Right atrium auricular region (tissue), 2 donors: ENCODE data around the gene CRIM1. TPM values are rescaled to one million over a fixed set of nuclear protein-coding genes. Genes with fewer than 3 reads are reported as not detected.

Experiments
- DNase-seq: peaks from one replicate; pipeline ENCODE4 v3.0.0-alpha.2; 2019; ENCODE audit warnings: low spot score
- H3K27ac ChIP-seq, 2 donors: fragments of 200-600 bp; sonication (generic); 1 replicate in 1 of 2; 2 replicates in 1 of 2; pipeline ENCODE4 v1.5.1; 2016 to 2019
- H3K27me3 ChIP-seq, 2 donors: fragments of 200-600 bp; sonication (generic); one replicate each; pipeline versions ENCODE4 v1.5.1 to v1.6.0; 2017 to 2019
- H3K36me3 ChIP-seq: fragments of 200-600 bp; sonication (generic); one replicate; pipeline ENCODE4 v1.5.1; 2016
- H3K4me1 ChIP-seq, 2 donors: fragments of 200-600 bp; sonication (generic); one replicate each; pipeline versions ENCODE4 v1.5.1 to v1.6.0; 2017 to 2019
- H3K4me3 ChIP-seq, 2 donors: fragments of 200-600 bp; sonication (generic); 1 replicate in 1 of 2; 2 replicates in 1 of 2; pipeline ENCODE4 v1.5.1; 2017 to 2019; ENCODE audit warnings: mild to moderate bottlenecking in 1 of 2, moderate library complexity in 1 of 2
- H3K9me3 ChIP-seq, 2 donors: fragments of 200-600 bp; sonication (generic); one replicate each; pipeline ENCODE4 v1.5.1; 2019
- CTCF ChIP-seq, 2 donors: fragments of 200-600 bp; sonication (generic); IDR thresholded peaks; one replicate each; pipeline ENCODE4 v1.5.1; 2019; ENCODE audit warnings: antibody characterized with exemption in 2 of 2
- total RNA-seq, 2 donors: library from RNA; depleted of rRNA; stranded (reverse); fragments of >200 nt; gene quantifications; one replicate each; pipeline ENCODE4 v1.1.0, GENCODE V29; 2016

The CRIM1 gene
- total RNA-seq, 2 donors from 2014 or later: 49.1 to 71.3 TPM

DNA sequence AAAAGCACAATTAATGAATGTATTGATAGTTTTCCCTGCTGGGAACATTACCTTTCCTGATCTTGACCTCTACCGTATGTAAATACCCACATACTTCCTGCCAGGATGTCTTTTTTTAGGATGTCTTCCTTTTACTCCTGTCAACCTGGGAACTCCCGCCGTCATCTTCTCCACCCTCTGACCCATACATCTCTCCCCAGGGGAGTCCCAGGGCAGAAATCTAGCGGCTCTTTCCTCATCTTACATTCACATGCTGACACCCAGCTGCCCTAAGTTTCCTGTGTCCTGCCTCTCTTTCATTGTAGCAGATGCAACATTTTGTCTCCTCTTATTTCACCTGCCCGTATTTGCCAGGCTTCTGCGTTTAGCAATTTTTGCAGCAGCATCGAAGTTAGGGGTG lies 107.8 kb downstream of the CRIM1 start:
- DNase-seq: no peak
- no peak overlapping the region for H3K27ac ChIP-seq
- no peak for TF ChIP-seq CTCF (IDR thresholded peaks at IDR 0.05)
- H3K9me3 ChIP-seq: no peaks in the 10 kb centered on the region
- H3K4me1 ChIP-seq: peaks cover 0 to 18% of the 10 kb centered on the region in 2 donors
- no peak overlapping the region for H3K4me3 ChIP-seq
- H3K36me3 ChIP-seq: peaks cover under 1% of the 10 kb centered on the region
- no peaks in the 10 kb centered on the region for H3K27me3 ChIP-seq

- Histone ChIP-seq H3K4me3 (no peak overlapping the region), H3K27me3 (no peaks in the 10 kb centered on the region), H3K27ac (no peak overlapping the region), H3K9me3 (no peaks in the 10 kb centered on the region), H3K4me1 (peaks cover 0 to 26% of the 10 kb centered on the region in 2 donors), H3K36me3 (peaks cover 4% of the 10 kb centered on the region)
- no peak for TF ChIP-seq CTCF (IDR thresholded peaks at IDR 0.05)
- no peak for DNase-seq
Observed at GRCh38 chr2:36464006-36464721, 108.6 kb downstream of the CRIM1 start.

- no peak for TF ChIP-seq CTCF (IDR thresholded peaks at IDR 0.05)
- Histone ChIP-seq H3K4me3 (no peak overlapping the region), H3K36me3 (peaks cover 7% of the 10 kb centered on the region), H3K27ac (no peak overlapping the region), H3K27me3 (no peaks in the 10 kb centered on the region), H3K9me3 (no peaks in the 10 kb centered on the region), H3K4me1 (peaks cover 0 to 26% of the 10 kb centered on the region in 2 donors)
- DNase-seq: no peak
Observed at GRCh38 chr2:36466135-36466534, 110.6 kb downstream of the CRIM1 start.

DNA sequence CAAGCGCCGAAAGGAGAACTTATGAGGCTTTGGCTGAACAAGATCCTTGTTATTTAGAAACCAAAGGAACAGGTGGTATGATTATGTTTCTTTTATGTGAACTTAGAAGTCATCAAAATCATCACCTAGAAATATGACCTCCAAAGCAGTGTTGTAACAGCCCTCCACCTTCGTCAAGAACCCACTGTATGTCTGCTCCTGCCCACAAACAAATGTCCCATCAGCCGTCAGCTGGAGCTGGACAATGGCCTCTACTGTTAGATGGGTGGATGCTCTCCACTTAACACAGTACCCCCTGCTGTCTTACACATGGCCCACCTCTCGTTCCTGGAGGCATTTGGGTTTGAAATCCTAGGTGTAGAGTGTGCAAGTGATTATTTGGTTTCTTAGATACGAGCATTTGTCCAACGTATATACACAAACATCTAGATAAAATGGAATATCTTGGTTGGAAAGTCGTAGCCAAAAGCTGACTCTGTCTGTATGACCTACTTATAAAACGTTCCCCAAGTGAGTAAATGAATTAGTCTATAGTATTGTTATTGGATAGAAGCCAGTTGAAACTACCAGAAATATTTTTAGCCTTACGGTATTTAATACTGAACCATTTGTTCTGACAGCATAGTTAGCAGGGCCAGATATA lies 113.0 kb downstream of the CRIM1 start:
- H3K27me3 ChIP-seq: no peaks in the 10 kb centered on the region
- H3K4me1 ChIP-seq: peaks cover 0 to 16% of the 10 kb centered on the region in 2 donors
- no peak overlapping the region for H3K4me3 ChIP-seq
- no peak for TF ChIP-seq CTCF (IDR thresholded peaks at IDR 0.05)
- no peak overlapping the region for H3K27ac ChIP-seq
- no peak for DNase-seq
- H3K36me3 ChIP-seq: peaks cover 9% of the 10 kb centered on the region
- peaks cover 0 to 1% of the 10 kb centered on the region in 2 donors for H3K9me3 ChIP-seq

DNA sequence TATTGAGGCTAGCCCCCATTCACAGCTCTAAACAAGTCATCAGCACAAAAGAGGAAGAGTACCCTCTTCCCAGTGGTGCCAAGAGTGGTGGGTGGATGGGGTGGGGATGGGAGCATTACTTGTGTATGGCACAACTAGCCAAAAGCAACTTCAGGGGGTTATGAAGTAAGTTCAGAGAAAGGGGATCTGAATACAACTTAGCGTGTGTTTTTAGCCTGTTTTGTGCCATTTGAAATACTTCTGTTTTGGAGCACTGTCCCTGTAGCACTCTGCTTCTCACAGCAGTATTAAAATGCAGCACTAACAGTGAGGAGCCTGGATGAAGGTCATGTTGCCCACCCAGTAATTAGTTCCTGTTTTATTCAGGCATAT lies 113.5 kb downstream of the CRIM1 start:
- peak overlapping the region in 1 of 2 donors; percentile 32 for H3K27ac ChIP-seq
- H3K36me3 ChIP-seq: peaks cover 9% of the 10 kb centered on the region
- peaks cover 0 to 16% of the 10 kb centered on the region in 2 donors for H3K4me1 ChIP-seq
- no peak for TF ChIP-seq CTCF (IDR thresholded peaks at IDR 0.05)
- DNase-seq: no peak
- no peaks in the 10 kb centered on the region for H3K27me3 ChIP-seq
- H3K9me3 ChIP-seq: peaks cover 0 to 6% of the 10 kb centered on the region in 2 donors
- H3K4me3 ChIP-seq: no peak overlapping the region
